HG03095 (cell line): Measurements from ENCODE around the gene NUP214.
"Not testable (repeated sequence)": the region's sequence is repeated elsewhere in the genome, so short reads cannot be mapped to it uniquely, and the experiment has no call there.

Experiments
- ATAC-seq: cut with Tn5 transposase; IDR thresholded peaks from one replicate; pipeline ENCODE4 v1.9.1; 2021; ENCODE audit warnings: moderate library complexity; ENCODE audit not compliant: unreplicated experiment

NUP214 gene

GRCh38 chr9:131258698-131259431 lies 133.5 kb downstream of the NUP214 start:
- no peak for ATAC-seq

GRCh38 chr9:131259432-131259898 lies 134.1 kb downstream of the NUP214 start:
- ATAC-seq = no peak

- ATAC-seq = no peak
Measured at GRCh38 chr9:131259916-131260597, 134.7 kb downstream of the NUP214 start.

GRCh38 chr9:131260751-131261452 lies 135.5 kb downstream of the NUP214 start:
- no peak for ATAC-seq

GRCh38 chr9:131262327-131263032 lies 137.1 kb downstream of the NUP214 start:
- no peak for ATAC-seq

- not testable (repeated sequence) for ATAC-seq
Measured at GRCh38 chr9:131263033-131263343, 137.6 kb downstream of the NUP214 start.

- ATAC-seq = no peak
Measured at GRCh38 chr9:131263701-131264100, 138.3 kb downstream of the NUP214 start.

- no peak for ATAC-seq
Measured at GRCh38 chr9:131264231-131264630, 138.8 kb downstream of the NUP214 start.

- no peak for ATAC-seq
Measured at GRCh38 chr9:131266266-131267229, 141.2 kb downstream of the NUP214 start.

GRCh38 chr9:131270171-131271015 lies 145.0 kb downstream of the NUP214 start:
- ATAC-seq = no peak

- ATAC-seq = not testable (repeated sequence)
Measured at GRCh38 chr9:131271016-131271273, 145.6 kb downstream of the NUP214 start.

- no peak for ATAC-seq
Measured at GRCh38 chr9:131271506-131271931, 146.1 kb downstream of the NUP214 start.

- no peak for ATAC-seq
Measured at GRCh38 chr9:131272212-131272611, 146.8 kb downstream of the NUP214 start.

GRCh38 chr9:131273146-131273855 lies 147.9 kb downstream of the NUP214 start:
- ATAC-seq = no peak

GRCh38 chr9:131273856-131274673 lies 148.7 kb downstream of the NUP214 start:
- ATAC-seq = no peak

GRCh38 chr9:131274674-131275331 lies 149.4 kb downstream of the NUP214 start:
- peak; percentile 26 for ATAC-seq

- ATAC-seq = no peak
Measured at GRCh38 chr9:131275332-131276093, 150.1 kb downstream of the NUP214 start.
